Mesothelial cell of epicardium (in vitro differentiated cells): ENCODE data around the gene TSTD2. TPM values are rescaled to one million over a fixed set of nuclear protein-coding genes. Genes with fewer than 3 reads are reported as not detected.

ENCODE experiments used
- DNase-seq, 2 experiments: peaks; one replicate each; pipeline ENCODE4 v3.0.0; 2021; ENCODE audit warnings: low spot score in 2 of 2; ENCODE audit not compliant: unreplicated experiment in 2 of 2
- H3K27ac Mint-ChIP-seq: 2 replicates; pipeline ENCODE4 v1.8.0; 2021; ENCODE audit warnings: mixed read lengths
- H3K27me3 Mint-ChIP-seq: 2 replicates; pipeline ENCODE4 v1.8.0; 2021; ENCODE audit warnings: low read depth, mixed read lengths
- H3K36me3 Mint-ChIP-seq: 2 replicates; pipeline ENCODE4 v1.8.0; 2021; ENCODE audit warnings: mixed read lengths
- H3K4me1 Mint-ChIP-seq: 2 replicates; pipeline ENCODE4 v1.8.0; 2021; ENCODE audit warnings: mixed read lengths
- H3K4me3 Mint-ChIP-seq: 2 replicates; pipeline ENCODE4 v1.8.0; 2021; ENCODE audit warnings: mild to moderate bottlenecking, moderate library complexity, mixed read lengths
- H3K9me3 Mint-ChIP-seq: 2 replicates; pipeline ENCODE4 v1.8.0; 2021; ENCODE audit warnings: mixed read lengths
- CTCF ChIP-seq: fragments of 200-600 bp; sonication (generic); IDR thresholded peaks from one replicate; pipeline ENCODE4 v1.5.0; 2021; ENCODE audit warnings: antibody characterized with exemption; ENCODE audit not compliant: unreplicated experiment
- total RNA-seq: library from RNA; stranded (reverse); gene quantifications from 3 replicates; pipeline ENCODE4 v1.2.1, GENCODE V29; 2021

The TSTD2 gene
- total RNA-seq, 1 donor from 2014 or later = 37.9 TPM

DNA sequence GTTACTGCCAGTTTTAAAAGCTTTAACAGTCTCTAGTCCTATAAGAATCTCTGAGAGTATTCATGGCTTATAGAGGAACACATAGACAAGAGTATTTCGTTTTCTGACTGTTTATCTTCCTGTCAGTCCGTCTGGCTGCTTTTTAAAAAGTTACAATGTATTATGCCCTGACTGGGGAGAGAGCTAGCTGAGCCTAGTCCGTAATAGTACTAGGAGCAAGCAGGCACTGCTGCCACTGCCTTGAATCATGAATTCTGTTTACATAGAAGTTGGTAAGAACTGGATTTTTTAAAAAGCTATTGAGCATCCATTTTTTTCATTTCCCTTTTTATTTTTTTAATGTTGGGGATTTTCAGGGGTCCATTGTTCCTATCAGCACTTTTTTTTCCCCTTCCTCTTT is 37.4 kb upstream of the TSTD2 start:
- Mint-ChIP-seq H3K4me1 (no peaks in the 10 kb centered on the region), H3K27me3 (no peaks in the 10 kb centered on the region), H3K36me3 (peaks cover 37% of the 10 kb centered on the region), H3K9me3 (no peaks in the 10 kb centered on the region), H3K27ac (no peak overlapping the region), H3K4me3 (no peak overlapping the region)
- no peak for DNase-seq
- no peak for TF ChIP-seq CTCF

DNA sequence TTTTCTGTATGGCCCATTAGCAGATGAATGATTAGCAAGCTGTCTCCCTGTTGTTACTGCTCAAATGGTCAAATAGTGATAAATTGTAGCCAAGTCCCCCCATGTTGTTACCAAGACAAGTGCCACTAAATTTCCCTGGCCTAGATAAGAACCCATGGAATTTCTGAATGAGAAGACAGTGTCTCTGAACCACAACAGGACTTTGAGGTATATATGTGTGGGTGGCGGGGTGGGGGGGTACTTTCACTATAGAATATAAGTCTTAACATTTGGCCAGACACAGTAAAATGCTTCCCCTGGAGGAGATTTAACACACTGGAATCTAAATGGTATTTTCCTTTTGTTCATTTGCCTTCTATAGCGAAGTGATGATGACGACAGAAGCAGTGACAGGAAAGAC is 35.3 kb upstream of the TSTD2 start:
- no peak for TF ChIP-seq CTCF
- H3K4me3 Mint-ChIP-seq = no peak overlapping the region
- H3K9me3 Mint-ChIP-seq = no peaks in the 10 kb centered on the region
- H3K27me3 Mint-ChIP-seq = no peaks in the 10 kb centered on the region
- H3K36me3 Mint-ChIP-seq = peaks cover 34% of the 10 kb centered on the region
- H3K4me1 Mint-ChIP-seq = no peaks in the 10 kb centered on the region
- no peak for DNase-seq
- no peak overlapping the region for H3K27ac Mint-ChIP-seq

DNA sequence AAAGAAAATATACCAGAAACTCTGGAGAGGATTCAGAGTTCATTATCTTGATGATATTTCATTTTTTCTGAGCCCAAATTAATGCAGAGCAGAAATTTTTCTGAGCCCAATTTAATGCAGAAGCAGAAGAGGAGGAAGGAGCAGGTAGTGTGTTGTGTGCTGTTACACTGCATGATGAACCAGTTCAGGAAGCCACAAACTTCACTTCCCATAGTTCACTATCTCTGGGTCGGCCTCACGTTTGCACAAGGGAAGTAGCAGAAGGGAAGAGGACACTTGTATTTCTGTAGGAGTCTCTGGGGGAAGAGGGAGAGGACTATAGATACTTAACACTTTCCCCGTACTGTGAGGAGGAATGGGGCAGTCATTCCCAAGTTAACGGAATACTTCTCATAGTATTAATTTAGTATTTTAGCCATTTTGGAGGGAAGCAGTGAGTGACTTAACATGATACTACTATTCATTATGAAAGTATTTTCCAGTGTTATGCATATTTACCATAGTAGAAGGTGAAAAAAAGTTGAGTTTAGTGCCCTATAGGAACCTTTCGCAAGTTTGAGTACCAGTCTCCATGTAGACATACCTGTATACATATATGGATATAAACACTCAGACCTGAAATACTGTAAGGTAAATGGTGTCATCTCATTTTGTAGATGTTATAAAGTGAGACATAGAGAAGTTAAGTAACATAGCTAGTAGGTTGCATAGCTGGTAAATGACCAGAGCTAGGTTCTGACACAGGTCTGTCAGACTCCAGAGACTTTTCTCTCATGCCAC is 33.9 kb upstream of the TSTD2 start:
- Mint-ChIP-seq H3K9me3 (no peaks in the 10 kb centered on the region), H3K4me1 (no peaks in the 10 kb centered on the region), H3K27me3 (no peaks in the 10 kb centered on the region), H3K27ac (no peak overlapping the region), H3K36me3 (peaks cover 38% of the 10 kb centered on the region), H3K4me3 (no peak overlapping the region)
- no peak for DNase-seq
- no peak for TF ChIP-seq CTCF

DNA sequence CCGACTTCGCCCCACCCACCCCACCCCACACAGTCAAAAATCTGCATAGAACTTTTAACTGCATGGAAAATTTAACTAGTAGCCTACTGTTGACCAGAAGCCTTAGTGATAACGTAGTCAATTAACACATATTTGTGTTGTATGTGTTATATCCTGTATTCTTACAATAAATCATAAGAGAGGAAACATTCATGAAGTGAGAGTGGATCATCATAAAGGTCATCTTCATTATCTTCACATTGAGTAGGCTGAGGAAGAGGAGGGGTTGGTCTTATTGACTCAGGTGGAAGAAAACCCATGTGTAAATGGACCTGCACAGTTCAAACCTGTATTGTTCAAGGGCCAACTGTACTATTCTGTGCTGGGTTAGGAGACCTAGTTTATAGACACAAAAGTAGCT is 32.6 kb upstream of the TSTD2 start:
- no peak for TF ChIP-seq CTCF
- Mint-ChIP-seq H3K4me1 (no peaks in the 10 kb centered on the region), H3K27me3 (no peaks in the 10 kb centered on the region), H3K4me3 (no peak overlapping the region), H3K27ac (no peak overlapping the region), H3K9me3 (no peaks in the 10 kb centered on the region), H3K36me3 (peaks cover 41% of the 10 kb centered on the region)
- DNase-seq = no peak

DNA sequence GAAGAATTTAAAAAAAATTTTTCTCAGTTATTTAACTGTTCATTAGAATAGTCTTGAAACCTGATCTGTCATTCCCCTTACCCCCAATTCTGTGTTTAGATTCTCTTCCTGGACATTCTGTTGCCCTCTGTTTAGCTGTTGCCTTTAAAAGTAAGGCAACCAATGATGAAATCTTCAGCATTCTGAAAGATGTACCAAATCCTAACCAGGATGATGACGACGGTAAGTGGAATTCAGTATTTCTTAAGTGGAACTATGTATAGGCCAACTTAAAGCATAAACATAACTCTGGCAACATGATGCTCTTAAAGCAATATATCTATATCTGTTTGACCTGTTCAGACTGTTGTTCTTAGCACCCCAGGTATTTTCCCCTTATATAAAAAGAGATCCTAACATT is 27.7 kb upstream of the TSTD2 start:
- peaks cover 6% of the 10 kb centered on the region for H3K9me3 Mint-ChIP-seq
- no peaks in the 10 kb centered on the region for H3K27me3 Mint-ChIP-seq
- no peak overlapping the region for H3K27ac Mint-ChIP-seq
- no peak for DNase-seq
- peaks cover 60% of the 10 kb centered on the region for H3K36me3 Mint-ChIP-seq
- H3K4me1 Mint-ChIP-seq = no peaks in the 10 kb centered on the region
- TF ChIP-seq CTCF = no peak
- H3K4me3 Mint-ChIP-seq = no peak overlapping the region
